Measurements from ENCODE around the gene DNAJC25.

DNAJC25 gene

DNA sequence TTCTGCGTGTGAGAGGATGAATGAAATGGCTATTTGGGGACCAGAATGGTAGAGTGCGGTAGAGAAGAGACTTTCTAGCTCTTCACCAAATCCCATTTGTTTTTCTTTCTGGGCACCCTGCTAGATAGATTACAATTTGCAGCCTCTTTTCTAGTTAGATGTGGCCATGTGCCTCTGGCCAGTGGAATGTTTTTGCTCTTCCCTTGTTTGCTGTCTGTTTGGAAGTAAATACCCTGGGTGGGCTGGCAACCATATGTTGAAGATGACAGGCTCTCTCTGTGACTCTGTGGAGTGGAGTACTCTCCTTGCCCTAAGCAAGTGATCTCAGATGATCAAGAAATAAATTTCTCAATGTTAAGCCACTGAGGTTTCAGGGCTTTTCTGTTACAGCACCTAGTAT, 43.2 kb downstream of the DNAJC25 start:
- no peak for FAIRE-seq

DNA sequence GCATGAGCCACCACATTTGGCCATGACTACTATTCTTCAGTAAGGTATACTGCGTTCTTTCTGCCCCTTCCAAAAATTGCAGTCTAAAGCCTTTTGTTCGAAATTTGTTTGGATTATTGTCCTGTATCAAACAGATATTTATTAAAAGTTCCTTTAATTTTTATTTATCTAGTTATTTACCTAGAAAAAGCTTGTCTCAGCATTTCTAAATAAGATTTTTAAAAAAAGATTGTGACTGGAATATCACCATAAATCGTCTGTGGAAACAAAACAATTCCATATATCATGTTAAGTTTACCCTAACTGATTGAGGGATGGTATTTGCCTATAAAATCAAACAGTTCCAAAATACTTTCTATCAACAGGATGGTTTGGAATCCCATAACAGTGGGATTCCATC, 45.0 kb downstream of the DNAJC25 start:
- FAIRE-seq = no peak

DNA sequence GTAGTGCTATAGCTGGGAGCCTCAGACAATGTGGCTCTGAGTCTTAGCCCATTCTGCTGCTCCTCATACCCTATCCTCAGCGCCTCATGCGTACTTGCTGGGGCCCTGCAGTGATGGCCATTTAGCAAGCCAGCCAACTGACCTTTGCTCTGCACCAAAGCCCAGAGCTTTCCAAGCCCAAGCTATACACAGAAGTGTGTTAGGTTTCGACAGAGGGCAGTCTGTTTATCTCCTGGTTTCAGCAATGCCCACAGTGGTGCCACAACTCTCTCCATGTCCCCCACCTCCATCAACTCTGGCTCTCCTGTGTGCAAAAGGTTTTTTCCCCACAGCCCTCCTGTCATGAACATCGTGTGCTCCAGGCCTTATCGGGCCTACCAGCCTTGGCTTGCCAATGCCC, 47.2 kb downstream of the DNAJC25 start:
- no peak for FAIRE-seq

GRCh38 chr9:111679199-111679598, 48.1 kb downstream of the DNAJC25 start:
- FAIRE-seq = no peak

DNA sequence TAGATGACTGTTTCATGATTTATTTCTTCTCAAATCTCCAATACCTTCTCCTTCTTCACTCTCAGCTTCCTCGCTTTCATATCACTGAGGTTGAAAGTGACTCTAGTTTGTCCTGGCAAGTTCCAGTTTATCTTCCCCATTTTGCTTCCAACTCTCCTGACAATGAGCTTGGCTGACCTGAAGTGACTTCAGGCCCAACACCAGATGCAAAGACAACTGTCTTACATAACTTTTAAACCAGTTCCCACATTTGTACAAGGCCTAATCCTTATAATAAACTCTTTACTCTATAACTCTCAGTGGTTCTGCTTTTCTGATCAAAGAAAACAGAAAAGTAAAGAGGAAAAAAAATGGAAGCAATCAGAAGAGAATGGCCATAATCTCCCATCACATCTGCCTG, 52.3 kb downstream of the DNAJC25 start:
- FAIRE-seq = no peak

- peak; percentile 87 for FAIRE-seq
These were observed 60.7 kb downstream of the DNAJC25 start for GRCh38 chr9:111691672-111692329.

GRCh38 chr9:111696796-111697195, 65.7 kb downstream of the DNAJC25 start:
- no peak for FAIRE-seq

DNA sequence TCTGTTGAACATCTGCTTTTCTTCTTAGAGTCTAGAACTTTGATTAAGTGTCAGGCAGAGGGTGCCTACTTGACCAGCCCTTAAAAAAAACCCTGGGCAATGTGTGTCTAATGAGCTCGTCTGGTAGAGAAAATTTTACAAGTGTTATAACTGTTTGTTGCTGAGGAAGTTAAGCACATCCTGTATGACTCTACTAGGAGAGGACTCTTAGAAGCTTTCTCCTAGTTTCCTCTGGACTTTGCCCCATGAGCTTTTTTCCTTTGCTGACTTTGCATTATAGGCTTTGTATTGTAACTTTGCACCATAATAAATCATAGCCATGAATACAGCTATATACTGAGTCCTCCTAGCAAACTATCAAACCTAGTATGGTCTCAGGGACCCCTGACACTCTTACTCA, 69.6 kb downstream of the DNAJC25 start:
- peak; percentile 5 for FAIRE-seq

Measured in islet of Langerhans (tissue), 1 donor.